COLO668 (cell line): ENCODE data around the gene AOPEP.
A peak's percentile ranks its signal among the peaks of the same experiment; 100 is the strongest.

Source experiments
- DNase-seq: peaks from one replicate; lab custom pipeline; 2025; ENCODE audit not compliant: unreplicated experiment; lab: John Stamatoyannopoulos, UW

The AOPEP gene

DNA sequence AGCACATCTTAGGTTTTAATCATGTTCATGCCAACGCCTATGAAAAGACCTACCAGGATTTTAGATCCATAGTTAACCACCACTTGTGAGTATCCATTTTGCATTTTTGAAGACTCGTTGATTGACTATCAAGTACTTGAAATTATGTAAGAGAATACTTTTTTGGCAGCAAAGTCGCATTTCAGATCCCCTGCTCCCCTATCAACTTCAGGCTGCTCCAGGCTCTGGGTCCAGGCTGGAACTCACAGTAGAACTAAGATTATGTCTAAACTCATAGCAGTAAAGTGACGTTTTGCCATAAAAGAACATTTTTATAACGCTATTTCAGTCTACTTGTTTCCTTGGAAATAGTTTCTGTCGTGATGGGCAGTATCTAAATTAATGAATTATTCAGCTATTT is 323.3 kb downstream of the AOPEP start:
- DNase-seq = no peak

DNA sequence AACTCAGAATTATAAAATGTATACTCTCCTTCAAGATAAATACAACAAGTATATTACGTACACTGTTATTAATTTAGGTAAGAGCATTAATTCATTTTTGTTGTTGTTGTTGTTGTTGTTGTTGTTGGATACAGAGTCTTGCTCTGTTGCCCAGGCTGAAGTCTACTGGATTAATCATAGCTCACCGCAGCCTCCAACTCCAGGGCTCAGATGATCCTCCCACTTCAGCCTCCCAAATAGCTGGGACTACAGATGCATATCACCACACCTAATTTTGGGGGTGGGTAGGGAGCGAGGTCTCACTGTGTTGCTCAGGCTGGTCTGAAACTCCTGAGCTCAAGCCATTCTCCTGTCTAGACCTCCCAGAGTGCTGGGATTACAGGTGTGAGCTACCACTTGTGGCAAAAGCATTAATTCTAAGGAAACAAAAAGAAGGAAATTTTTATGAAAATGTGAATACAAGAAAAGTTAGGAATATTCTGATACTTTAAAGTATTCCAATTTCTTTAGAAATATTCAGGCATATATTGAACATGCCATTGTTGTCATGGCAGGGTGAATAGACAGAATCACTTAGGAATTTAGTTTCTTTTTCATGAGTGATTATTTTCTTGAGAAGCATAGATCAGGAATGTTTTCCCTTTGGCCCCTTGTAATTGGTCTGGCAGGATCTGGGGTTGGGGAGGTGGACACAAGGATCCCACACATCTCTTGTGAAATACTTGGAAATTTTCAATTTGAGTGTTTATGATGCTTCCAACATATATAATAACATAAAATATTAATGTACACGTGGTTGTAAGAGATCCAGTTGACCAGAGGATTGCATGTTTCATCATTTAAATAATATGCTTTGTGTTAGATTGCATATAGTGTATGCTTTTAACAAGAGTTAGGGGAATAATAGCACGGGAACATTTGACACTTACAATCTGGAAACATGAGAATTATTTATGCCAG is 327.4 kb downstream of the AOPEP start:
- DNase-seq = no peak

DNA sequence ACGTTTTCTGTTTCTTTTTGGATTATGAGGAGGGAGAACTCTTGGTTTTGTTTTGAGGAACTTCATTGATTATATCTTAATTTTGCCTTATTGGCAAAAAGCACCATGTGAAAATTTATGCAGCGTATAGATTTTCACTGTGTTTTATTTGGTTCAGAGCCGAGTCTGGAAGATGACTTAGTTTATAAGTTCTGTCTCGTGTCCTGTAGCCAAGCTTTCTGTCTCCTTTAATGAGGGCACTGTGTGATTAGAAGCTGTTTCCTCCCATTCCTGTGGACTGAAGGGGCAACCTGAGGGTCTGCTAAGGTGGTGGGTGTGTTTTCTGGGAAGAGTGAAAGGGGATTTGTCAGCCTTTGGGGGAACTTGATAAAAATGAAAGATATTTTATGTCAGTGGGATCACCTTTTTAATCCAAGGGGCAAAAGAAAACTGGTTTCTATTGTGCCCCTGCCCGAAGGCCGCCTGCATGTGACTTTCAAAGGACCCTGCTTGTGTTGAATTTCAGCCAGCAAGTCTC is 328.9 kb downstream of the AOPEP start:
- DNase-seq = no peak

DNA sequence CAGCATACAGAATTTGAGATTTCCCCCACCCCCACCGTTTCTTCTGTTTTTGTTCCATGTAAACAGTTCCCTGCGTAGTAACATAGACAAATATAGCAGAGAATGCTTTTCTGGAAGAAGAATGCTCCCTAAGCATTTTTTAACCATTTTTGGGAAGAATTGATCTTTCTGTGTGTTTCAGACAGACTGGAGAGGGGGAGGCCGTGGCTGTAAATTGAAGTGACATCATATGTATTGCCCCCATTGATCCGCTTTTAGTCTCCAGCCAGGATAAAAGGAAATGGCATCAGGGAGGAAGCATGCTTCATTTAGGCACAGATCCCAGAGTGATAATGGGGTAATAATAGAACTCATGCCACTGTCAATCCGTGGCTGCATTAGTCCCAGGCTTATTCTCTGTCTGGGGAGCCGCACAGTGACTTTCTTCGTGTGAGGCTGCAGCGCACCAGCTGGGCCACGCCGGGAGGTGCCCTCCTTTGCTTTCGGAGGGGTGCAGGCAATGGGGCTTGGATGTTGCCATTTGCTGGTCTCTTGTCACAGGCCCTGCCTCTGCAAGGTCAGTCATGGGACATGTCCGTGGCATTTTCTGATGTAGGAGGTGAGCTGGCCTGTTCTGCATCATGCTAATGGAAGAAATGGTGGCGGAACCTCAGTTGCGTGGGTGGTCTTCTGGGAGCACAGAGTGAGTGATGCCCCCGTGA is 329.5 kb downstream of the AOPEP start:
- peak; percentile 19 for DNase-seq

DNA sequence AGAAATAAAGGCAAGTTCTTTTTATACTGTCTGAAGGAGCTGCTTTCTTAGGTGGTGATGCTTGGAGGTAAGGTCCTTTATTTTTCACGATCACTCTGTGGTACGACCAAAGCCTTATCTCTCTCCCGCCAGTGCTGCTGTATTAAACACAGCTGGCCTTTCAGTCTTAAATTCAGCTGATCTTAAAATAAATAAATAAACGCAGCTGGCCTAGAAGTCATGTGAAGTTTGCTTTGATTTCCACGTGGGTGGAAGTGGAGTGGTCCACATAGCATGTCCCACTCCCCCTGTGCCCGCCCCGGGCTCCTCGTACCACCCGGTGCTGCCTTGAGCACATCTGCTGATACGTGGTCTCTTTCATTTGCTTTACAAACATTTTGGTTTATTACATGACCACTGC is 330.6 kb downstream of the AOPEP start:
- DNase-seq = peak; percentile 19

DNA sequence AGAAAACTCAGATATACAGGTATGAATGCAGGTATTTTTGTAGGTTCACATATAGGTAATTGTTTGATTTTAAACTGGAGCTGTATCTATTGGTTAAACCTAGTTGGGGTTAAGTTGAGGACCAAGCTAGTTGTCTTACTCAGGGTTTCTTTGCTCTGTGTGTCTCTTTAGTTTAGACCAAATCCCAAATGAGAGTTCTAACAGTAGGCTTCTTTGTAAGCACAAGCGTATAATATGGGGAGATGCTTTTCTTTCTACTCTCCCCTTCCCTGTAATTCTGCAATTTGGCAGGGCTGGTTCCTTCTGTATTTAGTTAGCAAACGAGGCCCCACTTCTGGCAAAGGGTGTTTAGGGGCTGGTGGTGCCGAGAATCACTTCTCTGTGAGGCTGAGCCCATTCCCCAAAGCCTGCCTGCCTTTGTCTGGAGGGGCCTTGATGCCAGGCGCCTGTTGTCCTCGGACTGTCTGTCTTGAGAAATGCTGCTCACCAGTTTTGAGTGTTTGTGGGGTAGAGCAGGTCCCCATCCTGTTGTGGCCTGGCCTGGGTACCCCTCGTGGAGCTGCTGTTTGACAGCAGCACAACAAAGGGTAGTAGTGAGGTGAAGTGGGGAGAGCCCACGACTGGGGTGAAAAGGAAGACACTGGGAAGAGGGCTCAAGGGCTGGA is 331.8 kb downstream of the AOPEP start:
- no peak for DNase-seq

DNA sequence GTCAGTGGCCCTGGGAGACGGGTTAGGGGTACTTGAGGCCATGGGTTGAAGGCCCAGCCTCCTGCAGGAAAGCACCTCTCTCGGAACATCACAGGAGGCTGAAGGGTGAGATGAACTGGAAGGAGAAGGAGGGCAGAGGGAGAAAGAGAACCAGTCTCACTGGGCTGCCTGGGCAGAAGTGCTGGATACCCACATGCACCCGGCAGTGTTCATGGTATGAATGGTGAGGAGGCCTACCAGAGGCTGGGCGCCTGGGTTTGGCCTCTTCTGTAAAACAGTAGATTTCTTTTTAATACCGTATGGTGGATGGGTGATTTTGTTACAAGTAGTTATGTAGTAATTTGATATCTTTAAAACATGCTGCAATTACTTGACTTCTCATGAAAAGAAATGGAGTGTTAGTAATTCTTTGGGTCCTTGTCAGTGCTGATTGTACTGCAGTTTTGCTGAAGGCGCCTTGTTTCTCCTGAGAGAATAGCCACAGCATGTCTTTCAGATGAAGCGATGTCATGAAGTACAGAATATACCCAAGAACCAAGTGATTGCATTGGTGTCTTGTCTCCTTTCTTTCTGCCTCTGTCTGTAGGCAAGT is 332.4 kb downstream of the AOPEP start:
- DNase-seq = no peak

DNA sequence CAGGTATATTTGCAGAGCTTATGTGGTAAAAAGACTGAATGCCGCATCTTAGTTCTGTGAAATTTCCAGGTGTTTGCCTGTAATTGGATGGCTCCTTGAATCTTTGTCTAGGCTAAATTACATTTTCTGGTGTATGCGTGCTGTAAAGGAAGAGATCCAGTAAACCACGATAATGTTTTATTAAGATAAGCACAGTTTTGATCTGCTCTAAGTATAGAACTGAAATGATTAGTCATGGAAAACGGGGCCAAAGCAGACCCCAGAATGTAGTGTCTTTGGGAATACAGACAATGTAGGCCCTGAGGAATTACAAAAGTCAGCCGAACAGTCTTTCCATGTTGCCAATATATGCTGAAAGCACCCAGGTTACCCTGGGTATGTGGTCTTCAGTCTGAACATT is 333.7 kb downstream of the AOPEP start:
- DNase-seq = no peak

DNA sequence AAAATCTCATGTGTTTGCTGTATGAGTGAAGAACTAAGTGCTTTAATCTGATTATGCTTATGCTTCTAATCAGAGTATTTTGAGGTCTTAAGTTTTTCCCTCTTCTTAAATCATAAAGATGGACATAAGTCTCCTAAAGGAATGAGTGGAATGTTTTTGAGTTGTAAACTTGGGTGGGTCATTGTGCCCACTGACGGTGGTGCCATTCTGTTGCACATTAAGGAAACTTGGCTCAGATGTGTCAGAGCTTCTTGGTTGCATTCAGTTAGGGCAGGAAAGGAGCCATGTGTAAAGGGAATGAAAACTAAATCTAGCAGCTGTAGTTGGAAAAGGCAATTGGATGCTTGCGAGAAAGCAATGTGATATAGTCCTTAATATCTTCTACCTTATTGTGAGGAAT is 334.4 kb downstream of the AOPEP start:
- DNase-seq = no peak

DNA sequence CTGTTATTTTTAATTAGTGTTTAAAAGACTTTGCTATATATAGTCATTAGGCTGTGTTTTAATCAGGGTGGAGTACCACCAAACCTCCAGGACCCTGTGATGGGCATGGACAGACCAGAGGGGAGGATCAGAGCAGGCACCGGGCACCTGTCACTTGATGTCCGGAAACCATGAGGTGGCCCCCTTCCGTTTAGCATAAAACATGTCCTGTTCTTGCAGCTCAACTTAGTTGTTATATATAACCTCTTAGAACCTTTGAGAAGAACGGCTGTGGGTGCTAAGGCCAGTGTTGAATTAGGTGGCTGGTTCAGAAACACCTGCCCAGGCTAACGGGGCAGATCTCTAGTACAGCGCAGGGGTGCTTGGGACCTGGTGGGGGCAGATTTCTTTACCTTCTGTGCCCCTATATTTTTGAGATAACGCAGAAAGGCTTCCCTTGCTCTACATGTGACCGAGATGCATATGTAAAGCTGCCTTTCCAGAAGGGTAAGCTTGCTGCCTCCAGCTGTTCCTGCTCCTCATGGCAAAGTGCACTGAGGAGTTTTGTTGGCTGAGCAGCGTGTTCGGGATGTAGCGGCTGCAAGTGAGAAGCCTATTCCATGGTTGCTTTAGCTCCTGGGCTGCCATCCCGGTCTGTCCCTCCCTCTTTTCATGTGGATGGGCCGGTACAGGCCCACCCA is 335.6 kb downstream of the AOPEP start:
- no peak for DNase-seq

DNA sequence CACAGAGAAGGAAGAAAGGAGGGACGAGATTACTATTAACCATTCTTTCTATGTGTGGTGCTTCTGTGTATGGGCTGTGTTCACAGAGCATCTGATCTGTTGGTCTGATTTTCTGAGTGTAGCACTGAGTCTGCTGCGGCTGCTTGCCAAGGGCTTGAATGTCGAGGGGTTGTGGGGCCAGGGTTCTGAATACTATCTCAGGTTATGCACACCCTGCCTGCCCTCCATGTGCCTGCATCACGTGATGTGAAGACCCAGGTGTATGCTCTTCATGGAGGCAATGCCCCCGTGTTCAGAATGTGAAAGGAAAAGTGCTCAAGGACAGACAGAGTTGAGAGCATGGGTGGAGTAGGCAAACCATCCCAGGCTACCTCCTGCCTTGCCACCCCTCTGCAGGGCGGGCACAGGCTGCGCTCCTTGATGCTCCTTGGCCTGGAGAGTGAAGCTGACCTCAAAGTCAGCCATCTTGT is 336.1 kb downstream of the AOPEP start:
- DNase-seq = no peak

DNA sequence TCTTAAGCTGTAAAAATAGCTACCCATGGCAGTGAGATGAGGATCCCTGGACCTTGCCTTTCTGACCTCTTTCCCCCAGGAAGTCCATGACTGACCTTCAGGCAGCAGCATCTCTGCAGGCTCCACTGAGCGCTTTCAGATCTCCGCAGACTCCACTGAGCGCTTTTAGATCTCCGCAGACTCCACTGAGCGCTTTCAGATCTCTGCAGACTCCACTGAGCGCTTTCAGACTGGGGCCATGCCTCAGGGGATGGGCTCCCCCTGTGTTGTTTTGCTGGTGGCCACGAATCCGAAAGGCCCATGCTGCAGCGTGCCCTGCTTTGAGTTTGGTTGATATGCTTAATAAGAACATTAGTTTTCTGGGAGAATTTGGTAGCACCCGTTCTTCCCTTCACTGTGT is 336.8 kb downstream of the AOPEP start:
- no peak for DNase-seq

DNA sequence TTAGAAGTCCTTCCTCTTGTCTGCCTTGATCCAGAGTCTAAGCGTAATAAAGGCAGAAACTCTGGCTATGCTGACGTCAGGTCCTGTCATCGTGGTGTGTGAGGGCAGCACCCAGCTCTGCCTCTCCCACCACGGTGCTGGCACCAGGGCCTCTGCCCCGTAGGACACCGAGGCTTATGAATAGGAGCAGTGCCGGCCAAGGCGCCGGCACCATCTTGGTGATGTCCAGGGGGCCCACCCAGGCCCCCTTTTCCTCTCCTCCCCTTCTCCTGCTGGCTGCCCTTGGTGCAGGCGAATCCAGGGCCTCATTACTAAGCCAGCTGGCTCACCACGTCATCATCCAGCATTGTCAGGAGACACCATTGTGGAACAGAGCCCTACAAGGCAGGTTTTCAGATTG is 338.7 kb downstream of the AOPEP start:
- no peak for DNase-seq

DNA sequence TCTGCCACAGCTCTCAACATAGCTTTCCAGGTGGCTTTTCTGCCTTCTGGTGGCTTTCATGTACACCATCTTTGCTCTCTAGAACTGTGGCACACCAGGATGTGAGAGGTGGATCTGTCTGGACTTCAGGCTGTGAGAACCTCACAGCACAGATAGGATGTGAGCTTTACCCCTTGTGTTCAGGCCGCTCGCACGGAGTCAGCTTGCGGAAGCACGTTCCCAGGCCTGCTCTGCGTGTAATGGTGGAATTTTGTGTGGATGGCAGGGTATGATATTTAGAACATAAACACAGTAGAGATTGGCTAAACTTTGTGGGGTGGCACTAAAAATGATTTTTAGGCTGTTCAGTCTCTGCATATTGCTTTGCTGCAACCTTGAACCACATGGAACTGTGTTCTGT is 340.6 kb downstream of the AOPEP start:
- DNase-seq = no peak

DNA sequence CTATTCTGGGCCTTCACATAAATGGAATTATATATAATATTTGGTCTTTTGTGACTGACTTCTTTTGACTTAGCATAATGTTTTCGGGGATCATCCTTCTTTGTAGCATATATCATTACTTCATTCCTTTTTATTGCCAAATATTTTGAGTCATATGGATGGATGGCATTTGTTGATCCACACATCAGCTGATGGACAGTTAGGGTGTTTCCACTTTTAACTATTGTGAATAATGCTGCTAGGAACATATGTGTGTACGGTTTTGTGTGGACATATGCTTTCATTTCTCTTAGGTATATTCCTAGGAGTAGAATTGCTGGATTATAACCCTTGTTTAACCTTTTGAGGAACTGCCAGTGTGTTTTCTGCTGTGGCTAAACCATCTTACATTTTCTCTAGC is 341.4 kb downstream of the AOPEP start:
- DNase-seq = no peak

DNA sequence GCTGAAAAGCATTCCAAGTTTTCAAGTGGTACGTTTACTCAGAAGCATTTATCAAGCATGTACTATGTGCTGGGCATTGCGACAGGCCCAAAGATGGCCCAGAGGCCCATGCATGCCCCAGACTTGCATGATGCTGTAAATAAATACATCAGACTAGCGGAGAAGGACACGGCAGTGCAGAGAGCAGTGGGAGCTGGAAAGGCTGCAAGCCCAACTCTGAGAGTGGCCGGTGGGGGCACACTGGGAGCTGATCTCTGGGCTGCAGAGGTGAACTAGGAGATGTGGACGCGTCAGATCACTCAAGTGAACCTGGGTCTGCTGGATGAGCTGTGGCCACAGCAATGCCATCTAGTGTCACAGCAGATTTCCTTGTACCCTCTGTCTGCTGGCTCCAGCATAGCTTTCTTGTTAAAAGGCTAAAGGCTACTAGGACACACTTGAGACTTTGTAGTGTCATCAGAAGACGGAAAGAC is 344.1 kb downstream of the AOPEP start:
- no peak for DNase-seq

DNA sequence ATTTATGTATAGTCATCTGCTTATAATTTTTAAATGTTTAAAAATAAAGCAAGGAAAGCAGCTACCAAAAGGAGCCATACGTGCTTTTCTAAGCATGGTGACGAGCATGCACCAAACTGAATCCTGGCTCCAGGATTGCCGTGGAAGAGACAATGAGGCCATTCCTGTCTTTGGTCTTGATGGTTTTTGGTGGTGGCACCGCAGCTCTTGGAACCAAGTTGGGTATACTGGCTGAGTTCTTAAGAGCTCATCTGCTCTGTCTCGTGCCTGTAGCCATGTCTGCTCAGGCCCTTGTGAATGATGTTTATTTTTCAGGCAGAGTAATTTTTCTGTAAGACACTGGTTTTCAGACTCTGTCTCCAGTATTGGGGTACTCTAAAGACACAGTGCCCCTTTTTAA is 345.0 kb downstream of the AOPEP start:
- DNase-seq = no peak

DNA sequence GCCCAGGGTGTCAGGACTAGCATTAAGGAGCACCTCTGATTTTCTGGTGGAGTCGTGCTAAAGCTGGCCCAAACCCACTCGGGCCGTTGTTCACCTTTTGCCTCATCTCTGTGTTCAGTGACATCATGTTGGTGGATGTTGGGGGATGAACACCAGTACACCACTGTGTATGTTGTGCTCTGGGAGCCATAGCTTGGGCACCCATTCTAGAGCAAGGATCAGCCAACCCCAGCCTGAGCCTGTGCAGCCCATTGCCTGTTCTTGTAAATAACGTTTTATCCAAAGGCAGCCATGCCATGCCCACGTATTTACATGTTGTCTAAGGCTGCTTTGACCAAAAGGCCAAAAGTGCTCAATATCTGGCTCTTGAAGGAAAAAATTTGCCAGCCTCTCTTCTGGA is 345.4 kb downstream of the AOPEP start:
- DNase-seq = no peak

DNA sequence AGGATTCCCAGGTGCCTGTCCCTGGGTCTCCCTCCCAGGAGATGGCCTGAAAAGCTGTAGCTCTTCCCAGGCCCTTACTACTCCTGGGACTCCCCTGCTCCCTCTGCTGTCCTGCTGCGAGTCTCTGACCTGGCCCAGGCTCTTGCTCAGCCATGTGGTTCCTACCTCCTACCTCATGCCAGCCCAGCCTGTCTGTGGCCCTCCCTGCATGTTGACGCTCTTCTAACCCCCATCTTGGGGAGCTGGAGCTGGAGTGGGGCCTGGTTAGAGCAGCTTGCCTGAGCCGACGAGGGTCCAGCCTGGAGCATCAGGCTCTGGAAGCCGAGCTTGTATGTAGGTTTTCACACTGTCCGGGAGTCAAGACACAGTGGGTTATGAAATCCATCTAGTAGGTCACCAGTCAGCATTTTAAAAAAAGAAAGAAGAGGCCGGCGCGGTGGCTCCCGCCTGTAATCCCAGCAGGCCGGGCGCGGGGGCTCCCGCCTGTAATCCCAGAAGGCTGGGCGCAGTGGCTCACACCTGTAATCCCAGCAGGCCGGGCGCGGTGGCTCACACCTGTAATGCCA is 346.6 kb downstream of the AOPEP start:
- peak; percentile 21 for DNase-seq

DNA sequence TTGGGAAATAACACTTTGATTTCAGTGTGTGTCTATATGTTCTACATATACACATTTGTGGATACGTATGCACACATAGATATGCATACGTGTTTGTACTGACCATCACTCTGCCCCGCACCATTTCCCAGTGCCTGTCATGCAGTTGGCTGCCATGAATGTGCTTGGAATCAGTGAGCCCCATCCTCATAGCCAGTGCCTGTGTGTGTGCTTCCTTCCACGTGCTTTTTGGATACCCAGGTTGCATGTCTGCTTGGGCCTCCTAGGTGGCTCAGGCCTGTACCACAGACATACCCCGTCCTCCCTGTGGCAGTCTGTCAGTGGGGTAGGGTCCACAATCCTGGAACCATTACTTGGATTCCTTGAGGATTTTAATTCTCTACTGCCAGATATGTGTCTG is 347.4 kb downstream of the AOPEP start:
- DNase-seq = no peak
